GM21576 (cell line): ENCODE results near the gene RPLP2.

Experiments
- ATAC-seq: cut with Tn5 transposase; IDR thresholded peaks from one replicate; pipeline ENCODE4 v1.9.1; 2021; ENCODE audit warnings: mild to moderate bottlenecking, moderate library complexity; ENCODE audit not compliant: unreplicated experiment

Gene RPLP2

DNA sequence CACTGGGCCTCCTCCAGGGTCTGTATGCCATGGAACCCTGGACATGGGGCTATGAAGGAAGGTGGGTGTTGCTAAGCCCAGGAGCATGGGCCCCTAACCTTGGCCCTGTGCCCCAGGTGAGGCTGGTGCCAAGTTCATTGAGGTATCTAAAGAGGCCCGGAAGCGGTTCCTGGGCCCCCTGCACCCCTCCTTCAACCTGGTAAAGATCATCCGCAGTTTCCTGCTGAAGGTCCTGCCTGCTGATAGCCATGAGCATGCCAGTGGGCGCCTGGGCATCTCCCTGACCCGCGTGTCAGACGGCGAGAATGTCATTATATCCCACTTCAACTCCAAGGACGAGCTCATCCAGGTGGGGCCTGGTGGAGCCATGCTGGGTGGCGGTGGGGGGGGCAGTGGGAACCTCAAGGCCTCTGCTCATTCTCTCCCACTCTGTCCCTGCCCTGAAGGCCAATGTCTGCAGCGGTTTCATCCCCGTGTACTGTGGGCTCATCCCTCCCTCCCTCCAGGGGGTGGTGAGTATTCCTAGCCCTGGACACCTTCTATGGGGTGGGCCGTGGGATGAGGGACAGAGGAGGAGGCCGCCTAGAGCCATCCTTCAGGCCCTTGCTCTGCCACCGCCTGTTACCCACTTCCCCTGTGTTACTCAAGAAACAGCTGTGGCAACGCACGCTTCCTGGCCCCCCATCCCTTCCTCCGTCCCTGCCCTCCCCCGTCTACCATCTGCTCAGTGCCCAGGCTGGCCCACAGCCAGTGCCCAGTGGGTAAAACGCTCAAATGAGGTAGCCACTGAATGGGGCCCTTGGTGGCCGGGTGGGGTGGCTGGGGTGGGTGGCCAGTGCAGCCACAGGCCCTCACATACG is 12.0 kb downstream of the RPLP2 start:
- ATAC-seq = no peak

DNA sequence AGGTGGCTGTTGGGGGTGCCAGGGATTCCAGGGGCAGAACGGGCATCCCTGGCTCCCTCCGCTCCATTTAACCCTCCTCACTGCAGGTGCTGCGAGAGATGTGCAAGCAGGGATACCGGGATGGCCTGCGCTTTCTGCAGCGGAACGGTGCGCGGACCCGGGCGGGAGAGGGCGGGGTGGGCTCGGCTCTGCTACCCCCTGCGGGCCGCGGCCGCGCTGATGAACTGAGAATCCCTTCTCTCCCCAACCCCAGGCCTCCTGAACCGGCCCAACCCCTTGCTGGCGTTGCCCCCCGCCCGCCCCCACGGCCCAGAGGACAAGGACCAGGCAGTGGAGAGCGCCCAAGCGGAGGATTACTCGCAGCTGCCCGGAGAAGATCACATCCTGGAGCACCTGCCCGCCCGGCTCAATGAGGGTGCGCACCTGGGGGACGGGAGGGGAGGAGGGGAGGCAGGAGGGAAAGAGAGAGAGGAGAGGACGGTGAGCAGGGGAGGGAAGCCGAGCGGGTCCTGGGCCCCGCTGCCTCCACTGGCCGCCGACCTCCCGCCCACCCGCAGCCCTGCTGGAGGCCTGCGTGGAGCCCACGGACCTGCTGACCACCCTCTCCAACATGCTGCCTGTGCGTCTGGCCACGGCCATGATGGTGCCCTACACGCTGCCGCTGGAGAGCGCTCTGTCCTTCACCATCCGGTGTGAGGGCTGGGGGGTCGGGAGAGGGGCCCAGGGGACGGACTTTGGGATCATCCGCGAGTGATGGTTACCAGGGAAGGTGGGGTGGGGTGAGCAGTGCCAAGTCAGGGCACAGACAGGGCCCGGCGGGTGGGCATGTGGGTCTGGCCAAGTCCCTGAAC is 13.9 kb downstream of the RPLP2 start:
- ATAC-seq = no peak

DNA sequence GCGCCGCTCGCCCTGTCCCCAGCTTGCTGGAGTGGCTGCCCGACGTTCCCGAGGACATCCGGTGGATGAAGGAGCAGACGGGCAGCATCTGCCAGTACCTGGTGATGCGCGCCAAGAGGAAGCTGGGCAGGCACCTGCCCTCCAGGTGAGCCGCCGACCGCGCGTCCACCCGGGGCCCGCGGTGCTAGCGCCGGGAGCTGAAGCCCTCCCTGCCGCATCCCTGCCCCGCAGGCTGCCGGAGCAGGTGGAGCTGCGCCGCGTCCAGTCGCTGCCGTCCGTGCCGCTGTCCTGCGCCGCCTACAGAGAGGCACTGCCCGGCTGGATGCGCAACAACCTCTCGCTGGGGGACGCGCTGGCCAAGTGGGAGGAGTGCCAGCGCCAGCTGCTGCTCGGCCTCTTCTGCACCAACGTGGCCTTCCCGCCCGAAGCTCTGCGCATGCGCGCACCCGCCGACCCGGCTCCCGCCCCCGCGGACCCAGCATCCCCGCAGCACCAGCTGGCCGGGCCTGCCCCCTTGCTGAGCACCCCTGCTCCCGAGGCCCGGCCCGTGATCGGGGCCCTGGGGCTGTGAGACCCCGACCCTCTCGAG is 14.6 kb downstream of the RPLP2 start:
- ATAC-seq = no peak

DNA sequence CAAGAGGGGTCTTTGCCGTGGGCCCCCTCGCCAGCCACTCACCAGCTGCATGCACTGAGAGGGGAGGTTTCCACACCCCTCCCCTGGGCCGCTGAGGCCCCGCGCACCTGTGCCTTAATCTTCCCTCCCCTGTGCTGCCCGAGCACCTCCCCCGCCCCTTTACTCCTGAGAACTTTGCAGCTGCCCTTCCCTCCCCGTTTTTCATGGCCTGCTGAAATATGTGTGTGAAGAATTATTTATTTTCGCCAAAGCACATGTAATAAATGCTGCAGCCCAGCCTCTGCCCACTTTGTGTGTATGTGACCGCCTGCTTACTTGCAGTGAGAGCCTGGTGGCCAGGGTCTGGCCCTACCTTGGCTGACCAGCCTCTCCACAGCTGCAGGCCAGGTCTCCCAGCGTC is 15.2 kb downstream of the RPLP2 start:
- ATAC-seq = no peak

DNA sequence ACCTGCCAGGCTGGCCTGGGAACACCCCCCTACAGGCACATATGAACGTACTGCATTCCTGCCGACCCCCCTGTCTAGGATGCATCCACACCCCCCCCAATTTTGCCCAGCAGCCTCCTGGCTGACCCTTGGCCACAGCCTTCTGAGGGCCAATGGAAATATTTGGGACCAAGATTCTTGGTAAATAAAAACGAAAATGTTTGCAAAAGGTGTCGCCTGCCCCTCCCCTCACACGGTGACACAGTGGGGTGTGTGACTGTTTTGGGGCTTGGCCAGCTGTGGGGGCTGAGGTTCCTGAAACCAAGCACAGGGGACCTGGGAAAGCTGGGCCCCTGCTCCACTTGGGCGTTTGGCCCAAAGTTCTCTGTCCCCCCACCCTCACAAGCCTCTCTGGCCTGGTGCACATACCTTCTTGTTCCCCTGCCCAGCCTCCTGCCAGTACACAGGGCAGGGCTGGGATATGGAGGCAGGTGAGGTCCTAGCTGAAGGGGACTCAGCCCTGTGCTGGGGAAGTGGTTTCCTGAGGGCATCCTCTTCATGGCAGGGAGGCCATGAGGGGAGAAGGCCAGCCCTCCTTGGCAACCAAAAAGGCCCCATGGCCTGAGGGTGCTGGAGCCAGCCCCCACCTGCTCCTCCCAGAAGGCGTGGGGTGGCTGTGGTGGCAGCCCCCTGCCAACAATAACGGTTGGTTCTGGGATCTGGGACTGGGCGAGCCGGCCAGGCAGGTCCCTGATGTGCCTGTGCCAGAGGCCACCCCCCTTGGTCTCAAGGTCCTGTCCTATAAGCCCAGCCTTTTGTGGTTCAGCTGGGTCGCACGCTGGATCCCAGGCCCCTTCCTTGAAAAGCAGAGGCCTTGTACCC is 15.8 kb downstream of the RPLP2 start:
- no peak for ATAC-seq

DNA sequence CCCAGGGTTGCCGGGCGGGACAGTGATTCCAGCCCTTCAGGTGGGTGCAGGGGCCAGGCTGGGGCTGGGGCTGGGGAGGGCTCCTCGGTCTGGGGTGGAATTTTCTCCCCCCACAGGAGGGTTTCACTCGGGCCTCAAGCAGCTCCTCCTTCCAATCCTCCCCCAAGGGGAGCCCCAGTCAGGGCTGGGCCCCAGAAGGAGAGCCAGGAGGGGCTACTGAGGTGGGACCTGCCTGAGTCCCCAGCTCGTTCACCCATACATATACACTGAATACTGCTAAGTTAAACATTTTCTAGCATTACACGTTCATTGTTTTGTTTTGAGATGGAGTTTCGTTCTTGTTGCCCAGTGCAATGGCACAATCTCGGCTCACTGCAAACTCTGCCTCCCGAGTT is 16.5 kb downstream of the RPLP2 start:
- ATAC-seq = no peak

DNA sequence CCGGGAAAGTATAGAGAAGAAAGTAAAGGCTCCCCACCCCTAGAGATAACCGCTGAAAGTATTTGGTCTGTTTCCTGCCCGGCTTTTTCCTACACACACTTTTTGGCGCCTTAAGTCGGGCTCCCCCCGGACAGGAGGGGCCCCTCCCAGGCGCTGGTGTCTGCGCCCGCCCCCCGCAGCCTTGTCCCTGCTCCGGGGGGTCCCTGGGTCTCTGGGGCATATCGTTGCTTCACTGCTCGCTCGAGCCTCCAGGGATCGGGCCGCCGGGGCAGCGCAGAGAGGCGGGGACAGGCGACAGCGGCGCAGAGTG is 17.0 kb downstream of the RPLP2 start:
- ATAC-seq = peak; percentile 11

DNA sequence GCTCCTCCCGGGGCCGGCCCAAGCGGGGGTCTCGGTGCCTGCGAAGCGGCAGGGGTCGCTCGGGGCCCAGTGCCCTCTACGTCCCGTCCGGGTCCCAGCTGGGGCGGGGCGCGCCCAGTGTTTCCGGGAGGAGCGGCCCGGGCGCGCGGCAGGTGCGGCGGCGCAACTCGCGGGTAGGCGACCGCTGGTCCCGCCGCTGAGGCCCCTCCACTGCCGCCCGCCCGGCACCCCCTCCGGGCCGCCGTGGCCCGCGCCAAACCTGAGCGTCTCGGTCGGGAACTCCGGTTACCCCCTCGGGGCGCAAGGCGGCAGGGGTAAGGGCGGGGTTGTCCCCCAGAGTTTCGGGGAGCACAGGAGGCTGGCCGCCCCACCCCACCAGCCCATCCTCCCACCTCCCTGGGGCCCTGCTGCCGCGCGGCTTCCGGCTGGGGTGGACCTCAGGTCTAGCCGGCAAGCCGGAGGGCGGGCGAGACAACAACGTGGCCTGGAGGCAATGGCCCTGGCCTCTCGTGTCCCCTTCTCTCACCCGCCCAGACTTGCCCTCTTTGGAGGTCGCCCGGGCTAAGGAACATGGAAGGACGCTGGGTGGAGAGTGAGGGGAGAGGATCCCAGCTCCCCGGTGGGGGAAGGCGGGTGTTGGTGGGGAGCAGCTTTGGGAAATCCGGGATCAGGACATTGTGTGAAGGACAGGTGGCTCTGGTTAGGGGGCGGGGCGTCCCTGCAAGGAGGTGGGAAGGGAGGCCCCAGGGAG is 17.6 kb downstream of the RPLP2 start:
- peak; percentile 42 for ATAC-seq

DNA sequence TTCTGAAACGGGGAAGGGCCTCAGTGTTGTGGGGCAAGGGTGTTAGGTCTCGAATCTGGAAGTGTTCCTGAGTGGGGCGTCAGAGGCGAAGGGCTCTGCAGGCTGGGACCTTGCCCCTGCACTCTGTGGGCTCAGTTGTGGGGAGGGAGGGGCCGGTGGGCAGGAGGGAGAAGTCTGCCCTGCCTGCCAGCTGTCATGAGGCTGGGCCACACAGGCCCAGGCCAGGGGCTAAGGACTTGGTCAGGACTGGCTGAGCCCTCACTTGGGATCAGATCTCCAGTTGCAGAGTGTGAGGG is 18.1 kb downstream of the RPLP2 start, which contains the start of gene CRACR2B:
Gene CRACR2B (plus strand): TSS at position 23 of the 296 bp plus-strand sequence. CDS start 689 bp downstream, outside the sequence.
- ATAC-seq = no peak

DNA sequence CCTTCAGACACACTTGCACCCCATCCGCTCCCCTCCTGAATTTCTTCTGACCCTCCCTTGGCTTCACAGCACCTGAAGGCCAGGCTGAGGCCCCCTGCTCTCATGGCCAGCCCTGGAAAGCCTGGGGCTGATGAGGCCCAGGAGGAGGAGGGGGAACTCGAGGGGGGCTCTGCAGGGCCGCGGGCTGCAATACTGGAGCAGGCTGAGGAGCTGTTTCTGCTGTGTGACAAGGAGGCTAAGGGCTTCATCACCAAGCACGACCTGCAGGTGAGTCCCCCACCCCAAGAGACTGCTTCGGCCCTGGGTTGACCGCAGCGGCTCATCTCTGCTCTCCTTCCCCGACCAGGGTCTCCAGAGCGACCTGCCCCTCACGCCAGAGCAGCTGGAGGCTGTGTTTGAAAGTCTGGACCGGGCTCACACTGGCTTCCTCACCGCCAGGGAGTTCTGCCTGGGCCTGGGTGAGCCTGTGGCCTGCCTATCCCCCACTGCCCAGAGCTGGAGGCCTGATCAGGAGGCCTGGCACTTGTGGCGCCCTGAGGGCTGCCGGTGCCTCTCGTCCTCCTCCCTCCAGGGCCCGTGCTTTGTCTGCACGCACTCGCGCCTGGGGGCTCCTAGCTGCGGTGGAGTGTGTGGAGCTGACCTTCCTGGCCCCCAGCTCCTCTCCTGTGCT is 18.9 kb downstream of the RPLP2 start:
- no peak for ATAC-seq

DNA sequence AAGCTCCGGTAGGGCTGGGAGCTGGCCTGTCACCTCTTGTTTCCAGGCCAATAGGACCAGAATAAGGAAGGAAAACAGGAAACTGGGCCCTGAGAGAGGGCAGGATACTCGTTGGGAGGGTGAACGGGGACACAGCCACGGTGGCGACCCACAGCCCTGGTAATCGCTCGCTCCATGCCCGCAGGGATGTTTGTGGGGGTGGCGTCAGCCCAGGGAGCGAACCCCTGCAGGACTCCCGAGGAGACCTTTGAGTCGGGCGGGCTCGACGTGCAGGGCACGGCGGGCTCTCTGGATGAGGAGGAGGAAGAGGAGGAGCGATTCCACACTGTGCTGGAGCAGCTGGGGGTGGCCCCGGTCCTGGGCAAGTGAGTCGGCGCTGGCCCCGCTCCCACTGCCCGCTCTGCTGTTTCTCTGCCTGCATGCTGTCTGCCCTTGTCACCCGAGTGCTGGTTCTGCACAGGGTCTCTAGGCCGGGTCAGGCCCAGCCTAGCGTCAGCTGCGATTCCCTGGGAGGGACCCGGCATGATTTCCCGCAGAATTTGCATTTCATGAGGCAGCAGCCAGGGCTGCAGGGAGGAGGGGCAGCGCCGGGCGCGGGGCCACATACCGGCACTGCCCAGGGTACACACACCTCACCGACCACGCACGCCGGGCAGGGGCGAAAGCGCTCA is 19.5 kb downstream of the RPLP2 start:
- no peak for ATAC-seq

DNA sequence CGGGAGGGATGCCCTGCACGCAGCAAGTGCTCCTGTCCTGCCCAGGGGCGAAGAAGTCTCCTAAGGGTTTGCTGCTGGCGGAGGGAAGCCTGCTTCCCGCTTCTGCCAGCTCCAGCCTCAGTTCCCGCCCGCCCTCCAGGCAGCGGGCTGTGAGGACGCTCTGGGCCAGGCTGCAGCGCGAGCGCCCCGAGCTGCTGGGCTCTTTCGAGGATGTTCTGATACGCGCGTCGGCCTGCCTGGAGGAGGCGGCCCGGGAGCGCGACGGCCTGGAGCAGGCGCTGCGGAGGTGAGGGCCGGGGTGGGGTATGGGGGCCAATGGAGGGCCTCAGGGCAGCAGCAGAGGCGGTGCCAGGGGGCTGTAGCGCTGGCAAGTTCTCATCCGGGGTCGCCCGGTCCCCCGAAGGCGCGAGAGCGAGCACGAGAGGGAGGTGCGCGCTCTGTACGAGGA is 20.1 kb downstream of the RPLP2 start:
- ATAC-seq = no peak

DNA sequence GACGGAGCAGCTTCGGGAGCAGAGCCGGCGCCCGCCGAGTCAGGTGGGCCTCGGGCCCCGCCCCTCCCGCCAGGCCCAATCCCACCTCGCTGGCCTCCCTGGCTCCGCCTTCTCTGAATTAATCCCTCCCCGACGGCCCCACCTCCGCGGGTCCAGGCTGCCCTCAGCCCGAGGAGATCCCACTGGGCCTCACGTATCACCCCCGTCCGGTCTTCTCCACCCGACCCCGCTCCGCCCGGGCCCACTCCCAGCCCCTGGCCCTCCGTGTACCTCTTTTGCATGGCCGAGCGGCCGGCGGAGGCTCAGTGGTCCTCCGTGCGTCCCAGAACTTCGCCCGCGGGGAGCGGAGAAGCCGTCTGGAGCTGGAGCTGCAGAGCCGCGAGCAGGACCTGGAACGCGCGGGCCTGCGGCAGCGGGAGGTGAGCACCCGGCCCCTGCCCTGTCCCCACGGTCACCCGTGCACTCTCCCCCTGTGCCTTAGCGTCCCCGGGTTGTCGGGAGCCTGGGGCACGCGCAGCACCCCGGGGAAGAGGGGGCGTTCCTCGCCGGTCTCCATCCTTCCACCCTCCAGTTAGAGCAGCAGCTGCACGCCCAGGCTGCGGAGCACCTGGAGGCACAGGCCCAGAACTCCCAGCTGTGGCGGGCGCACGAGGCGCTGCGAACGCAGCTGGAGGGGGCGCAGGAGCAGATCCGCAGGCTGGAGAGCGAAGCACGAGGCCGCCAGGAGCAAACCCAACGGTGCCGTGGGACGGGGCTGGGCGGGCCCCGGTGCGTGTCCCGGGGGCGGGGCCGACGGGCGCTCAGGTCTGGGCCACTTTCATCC is 20.7 kb downstream of the RPLP2 start:
- ATAC-seq = peak; percentile 36

DNA sequence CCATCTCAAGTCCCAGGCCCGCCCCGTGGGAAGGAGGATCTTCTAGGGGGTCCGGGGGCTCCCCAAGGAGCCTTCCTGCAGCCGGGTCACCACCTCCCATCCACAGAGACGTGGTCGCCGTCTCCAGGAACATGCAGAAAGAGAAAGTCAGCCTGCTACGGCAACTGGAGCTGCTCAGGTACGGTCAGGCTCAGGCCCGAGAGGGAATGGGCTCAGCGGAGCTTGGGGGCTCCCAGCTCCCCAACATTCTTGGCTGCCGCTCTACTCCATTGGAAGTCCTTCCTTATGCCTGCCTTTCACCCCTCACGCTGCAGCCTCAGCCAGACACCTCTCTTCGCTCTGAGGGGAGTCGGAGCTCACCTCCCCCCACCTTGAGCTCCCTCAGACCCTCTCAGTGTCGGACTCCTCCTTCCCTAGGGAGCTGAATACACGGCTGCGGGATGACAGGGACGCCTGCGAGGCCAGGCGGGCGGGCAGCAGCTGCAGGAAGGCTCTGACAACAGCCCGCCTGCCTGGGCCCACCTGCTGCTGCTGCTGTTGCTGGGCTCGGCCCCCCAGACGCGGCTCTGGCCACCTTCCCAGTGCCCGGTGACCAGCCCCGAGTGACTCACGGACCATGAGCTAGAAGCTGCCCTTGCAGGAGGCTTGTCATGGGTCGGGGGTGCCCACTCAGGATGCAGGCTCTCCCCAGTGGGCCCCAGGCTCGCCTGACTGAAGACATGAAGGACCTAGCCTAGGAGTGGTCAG is 21.5 kb downstream of the RPLP2 start:
- ATAC-seq = no peak

DNA sequence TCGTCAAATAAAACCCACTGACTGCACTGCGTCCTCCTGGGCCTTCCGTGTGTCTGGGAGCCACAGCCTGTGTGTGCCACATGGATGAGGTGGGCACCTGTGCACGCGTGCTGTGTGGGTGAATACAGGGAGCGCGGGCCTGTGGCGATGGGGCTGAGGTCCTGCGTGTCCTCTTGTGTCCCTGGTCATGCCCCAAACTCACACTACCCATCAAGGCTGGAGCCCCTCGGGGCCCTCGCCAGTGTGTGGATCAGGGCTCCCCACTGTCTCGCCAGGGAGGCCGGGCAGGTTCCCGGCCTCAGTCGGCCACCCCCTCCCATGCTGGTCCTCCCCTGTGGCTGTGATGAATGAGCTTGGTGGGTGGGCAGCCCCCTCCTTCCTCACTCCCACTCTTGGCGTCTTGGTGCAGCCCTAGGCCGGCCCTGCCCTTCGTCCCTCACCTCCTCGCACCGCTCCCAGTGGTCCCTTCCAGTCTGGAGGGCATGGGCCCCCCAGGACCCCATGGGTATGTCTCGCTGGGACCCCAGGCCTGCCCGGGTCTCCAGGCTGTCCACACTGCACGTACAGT is 22.3 kb downstream of the RPLP2 start:
- ATAC-seq = no peak

DNA sequence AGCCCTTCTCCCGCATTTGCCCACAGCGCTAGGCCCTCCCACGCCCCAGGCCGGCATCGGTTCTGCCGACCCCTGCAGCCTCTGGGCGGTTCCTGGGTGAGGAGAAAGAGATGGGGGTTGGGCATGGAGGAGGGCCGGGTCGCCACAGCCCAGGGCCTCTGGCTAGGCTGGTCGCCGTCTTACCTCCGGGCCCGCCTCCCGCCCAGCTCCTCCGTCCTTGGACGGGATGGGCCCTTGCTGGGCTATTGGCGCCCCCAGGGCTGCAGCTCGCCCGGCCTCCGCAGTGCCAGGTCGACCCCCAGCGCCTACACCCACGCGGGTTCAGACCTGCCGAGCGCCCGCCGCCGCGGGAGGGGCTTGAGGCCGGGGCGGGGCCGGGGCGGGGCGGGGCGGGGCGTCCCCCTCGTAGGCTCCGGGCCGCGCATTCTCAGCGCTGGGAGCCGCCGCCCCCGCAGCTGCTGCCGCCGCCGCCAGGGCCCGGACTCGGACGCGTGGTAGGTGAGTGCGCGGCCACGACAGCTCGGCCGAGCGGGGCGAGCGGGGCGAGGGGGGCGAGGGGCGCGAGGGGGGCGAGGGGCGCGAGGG is 22.9 kb downstream of the RPLP2 start, which contains the start of gene CD151:
Gene CD151 (plus strand): TSS at position 424 of the 585 bp plus-strand sequence. CDS start 3,118 bp downstream, outside the sequence.
- ATAC-seq = no peak
